Omental fat pad (tissue), 4 donors: ENCODE measurements around the gene SLC52A1. TPM values are rescaled to one million over a fixed set of nuclear protein-coding genes. Genes with fewer than 3 reads are reported as not detected.

ENCODE experiments used
- ATAC-seq: fragments of 150-250 bp; one replicate; pipeline ENCODE4 v1.9.1; 2016; ENCODE audit warnings: mild to moderate bottlenecking, moderate library complexity; ENCODE audit not compliant: low FRiP score
- DNase-seq: peaks from one replicate; pipeline ENCODE4 v3.0.0-alpha.2; 2019; ENCODE audit warnings: low spot score
- CTCF ChIP-seq, 3 donors: fragments of 450-650 bp; IDR thresholded peaks; one replicate each; pipeline ENCODE4 v1.5.1; 2016 to 2017; ENCODE audit warnings: antibody characterized with exemption in 3 of 3, mild to moderate bottlenecking in 3 of 3, moderate library complexity in 2 of 3
- total RNA-seq, 4 donors: library from RNA; depleted of rRNA; stranded (reverse); fragments of >200 nt; gene quantifications; one replicate each; pipeline ENCODE4 v1.1.0, GENCODE V29; 2016

SLC52A1 gene
- total RNA-seq, 4 donors from 2014 or later = not detected

- DNase-seq (no peak), ATAC-seq (no peak)
- TF ChIP-seq CTCF (IDR thresholded peaks at IDR 0.05) = no peak
These were observed 14.7 kb downstream of the SLC52A1 start for GRCh38 chr17:5020502-5021023.

GRCh38 chr17:5019475-5019956, 15.7 kb downstream of the SLC52A1 start:
- no peak for TF ChIP-seq CTCF (IDR thresholded peaks at IDR 0.05)
- DNase-seq = no peak
- no peak for ATAC-seq

GRCh38 chr17:5014357-5014756, 20.9 kb downstream of the SLC52A1 start:
- ATAC-seq = no peak
- DNase-seq = no peak
- no peak for TF ChIP-seq CTCF (IDR thresholded peaks at IDR 0.05)

GRCh38 chr17:5011928-5012327, 23.3 kb downstream of the SLC52A1 start:
- ATAC-seq = no peak
- no peak for DNase-seq
- no peak for TF ChIP-seq CTCF (IDR thresholded peaks at IDR 0.05)

GRCh38 chr17:5003214-5003867, 31.9 kb downstream of the SLC52A1 start:
- no peak for TF ChIP-seq CTCF (IDR thresholded peaks at IDR 0.05)
- DNase-seq = no peak
- no peak for ATAC-seq

GRCh38 chr17:5002121-5002788, 33.0 kb downstream of the SLC52A1 start:
- ATAC-seq (no peak), DNase-seq (no peak)
- no peak for TF ChIP-seq CTCF (IDR thresholded peaks at IDR 0.05)
